Kasumi-1 (cell line): ENCODE data around the gene EHD4.

ENCODE experiments used
- DNase-seq, 2 experiments: peaks; one replicate each; lab custom pipeline; 2025; lab: John Stamatoyannopoulos, UW

The EHD4 gene

DNA sequence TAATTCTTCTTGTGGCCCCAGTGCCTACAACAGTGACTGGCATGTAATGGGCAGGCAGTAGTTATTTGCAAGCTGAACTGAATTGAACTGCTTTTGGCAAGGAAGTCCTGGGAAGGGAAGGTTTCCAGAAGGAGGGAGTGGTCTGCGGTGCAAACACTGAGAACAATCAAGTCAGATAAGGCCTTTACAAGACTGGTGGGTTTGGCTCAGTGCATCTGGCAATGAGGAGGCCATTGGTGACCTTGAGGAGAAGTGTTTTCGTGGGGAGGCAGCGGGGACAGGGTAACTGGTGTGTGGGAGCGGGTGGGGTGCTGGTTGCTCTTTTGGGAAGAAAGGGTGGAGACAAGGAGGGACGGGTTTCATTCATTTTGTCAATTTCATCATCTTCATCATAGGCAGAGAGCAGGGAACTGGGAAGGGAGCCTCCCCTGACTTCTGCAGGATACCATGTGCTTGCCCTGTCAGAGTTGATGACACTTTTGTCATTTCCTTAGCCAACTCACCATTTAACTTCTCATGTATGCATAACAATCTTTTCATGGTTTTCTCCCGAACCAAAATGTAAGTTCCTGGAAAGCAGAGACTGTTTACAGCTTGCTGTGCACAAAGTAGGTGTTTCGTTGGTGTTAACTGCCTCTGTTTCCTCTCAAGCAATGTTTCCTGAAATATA is 8.4 kb upstream of the EHD4 start:
- DNase-seq = no peak

DNA sequence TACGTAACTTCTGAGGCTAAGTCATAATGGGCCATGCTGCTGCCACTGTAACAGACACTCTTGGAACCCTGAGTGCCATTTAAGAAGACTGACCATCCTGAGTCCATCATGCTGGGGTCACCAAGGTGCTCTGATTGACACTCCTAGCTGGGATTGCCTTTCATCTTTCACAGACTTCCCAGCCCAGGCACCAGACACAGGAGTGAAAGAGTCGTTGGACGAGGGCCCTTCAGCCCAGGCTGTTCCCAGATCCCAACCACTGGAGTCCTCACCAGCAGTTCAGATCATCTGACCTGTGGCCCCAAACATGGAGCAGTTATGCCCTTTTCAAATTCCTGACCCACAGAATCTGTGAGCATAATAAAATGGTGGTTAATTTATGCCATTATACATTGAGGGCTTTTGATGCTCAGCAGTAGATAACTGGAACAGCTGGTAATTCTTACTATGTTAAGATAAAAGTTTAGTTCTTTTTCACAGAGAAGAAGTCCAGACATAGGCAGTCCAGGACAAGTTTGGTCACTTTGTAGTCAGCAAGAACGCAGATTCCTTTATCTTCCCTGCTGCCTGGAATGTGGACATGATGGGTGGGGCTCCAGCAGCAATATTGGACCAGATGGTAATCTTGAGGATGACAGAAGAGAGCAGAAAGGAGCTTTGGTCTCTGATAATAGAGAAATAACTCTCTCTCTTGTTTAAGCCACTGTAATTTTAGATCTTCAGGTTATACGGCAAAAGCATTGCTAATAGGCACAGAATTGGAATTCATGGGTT is 7.3 kb upstream of the EHD4 start:
- DNase-seq = no peak

DNA sequence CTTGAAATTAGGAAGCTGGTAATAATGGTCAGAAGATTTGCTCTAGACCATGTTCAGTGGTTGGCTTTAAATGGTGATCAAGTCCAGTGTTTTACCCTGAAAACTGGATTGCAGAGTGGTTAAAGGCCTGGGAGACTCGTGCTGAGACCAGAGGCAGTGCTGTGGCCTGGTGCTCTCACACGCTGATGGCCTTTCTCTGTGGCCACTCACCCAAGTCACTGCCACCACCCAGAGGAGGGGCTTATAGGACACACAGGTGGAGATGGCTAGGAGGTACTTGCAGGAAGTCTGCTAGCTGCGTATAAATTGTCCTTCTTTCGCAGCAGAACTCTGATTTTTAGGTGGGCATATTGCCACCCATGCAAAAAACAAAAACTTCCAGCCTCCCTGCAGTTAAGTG is 6.2 kb upstream of the EHD4 start:
- DNase-seq = no peak

DNA sequence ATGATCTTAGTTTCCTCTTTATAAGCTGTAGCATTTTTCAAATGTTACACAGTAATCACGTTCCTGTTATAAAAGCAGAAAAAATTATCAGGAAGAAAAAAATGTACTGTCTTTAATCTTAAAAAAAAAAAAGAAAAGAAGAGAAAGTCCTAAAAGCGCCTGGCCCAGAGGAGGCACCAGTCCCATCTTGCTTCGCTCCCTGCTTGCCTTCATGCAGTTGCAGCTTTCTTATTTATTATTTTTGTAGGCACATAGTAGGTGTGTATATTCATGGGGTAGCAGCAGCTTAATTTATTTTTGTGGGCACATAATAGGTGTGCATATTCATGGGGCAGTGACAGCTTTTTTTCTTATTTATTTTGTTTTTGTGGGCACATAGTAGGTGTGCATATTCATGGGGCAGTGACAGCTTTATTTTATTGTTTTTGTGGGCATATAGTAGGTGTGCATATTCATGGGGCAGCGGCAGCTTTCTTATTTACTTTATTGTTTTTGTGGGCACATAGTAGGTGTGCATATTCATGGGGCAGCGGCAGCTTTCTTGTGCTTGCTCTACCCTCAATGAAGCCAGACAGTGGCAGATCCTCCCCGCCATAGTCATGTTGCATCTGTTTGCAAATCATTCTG is 5.5 kb upstream of the EHD4 start:
- DNase-seq = no peak

DNA sequence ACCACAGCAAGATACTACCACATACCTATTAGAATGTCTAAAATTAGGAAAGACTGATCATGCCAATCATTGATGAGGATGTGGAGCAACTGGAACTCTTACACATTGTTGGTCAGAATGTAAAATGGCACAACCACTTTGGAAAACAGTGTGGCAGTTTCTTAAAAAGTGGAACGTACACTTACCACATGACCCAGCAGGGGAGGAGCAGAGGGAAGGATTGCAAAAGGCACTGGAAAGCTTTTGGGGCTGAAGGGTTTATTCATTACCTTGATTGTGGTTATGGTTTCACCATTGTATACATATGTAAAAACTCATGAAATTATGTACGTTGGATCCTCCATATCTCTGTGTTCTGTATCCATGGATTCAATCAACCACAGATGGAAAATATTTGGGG is 3.3 kb upstream of the EHD4 start:
- DNase-seq = no peak

DNA sequence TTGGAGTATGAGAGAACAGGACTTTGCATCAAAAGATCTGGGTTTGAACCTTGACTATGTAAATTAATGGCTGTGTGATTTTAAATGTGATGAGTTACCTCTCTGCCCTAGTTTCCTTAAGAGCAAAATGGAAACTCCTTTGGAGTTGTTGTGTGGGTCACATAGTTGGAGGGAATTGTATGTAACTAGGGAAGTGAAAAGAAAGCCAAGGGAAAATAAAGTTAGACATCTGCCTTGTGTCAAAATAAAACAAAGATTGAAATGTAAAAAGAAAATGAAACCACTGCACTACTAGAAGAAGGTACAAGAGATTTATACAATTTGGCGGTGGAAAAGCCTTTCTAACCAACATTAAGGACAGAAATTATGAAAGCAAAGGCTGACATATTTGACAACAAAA is 1.7 kb upstream of the EHD4 start:
- no peak for DNase-seq

DNA sequence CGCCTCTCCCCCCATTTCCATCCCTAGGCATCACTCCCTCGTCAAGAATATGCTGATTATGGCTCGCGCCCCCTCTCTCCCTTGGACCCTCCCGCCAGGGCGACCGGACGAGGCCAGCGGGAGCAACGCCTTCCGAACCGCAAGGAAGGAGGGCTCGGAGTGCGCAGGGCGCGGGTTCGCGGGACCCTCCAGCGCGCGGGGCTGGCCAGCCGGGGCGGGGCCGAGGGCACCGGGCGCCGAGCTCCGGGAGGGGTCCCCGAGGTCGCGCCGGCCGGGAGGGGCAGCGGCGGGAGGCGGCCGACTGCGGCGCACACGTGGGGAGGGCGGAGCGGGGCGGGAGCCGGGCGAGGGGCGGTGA is 483 bp downstream of the EHD4 start:
- no peak for DNase-seq

DNA sequence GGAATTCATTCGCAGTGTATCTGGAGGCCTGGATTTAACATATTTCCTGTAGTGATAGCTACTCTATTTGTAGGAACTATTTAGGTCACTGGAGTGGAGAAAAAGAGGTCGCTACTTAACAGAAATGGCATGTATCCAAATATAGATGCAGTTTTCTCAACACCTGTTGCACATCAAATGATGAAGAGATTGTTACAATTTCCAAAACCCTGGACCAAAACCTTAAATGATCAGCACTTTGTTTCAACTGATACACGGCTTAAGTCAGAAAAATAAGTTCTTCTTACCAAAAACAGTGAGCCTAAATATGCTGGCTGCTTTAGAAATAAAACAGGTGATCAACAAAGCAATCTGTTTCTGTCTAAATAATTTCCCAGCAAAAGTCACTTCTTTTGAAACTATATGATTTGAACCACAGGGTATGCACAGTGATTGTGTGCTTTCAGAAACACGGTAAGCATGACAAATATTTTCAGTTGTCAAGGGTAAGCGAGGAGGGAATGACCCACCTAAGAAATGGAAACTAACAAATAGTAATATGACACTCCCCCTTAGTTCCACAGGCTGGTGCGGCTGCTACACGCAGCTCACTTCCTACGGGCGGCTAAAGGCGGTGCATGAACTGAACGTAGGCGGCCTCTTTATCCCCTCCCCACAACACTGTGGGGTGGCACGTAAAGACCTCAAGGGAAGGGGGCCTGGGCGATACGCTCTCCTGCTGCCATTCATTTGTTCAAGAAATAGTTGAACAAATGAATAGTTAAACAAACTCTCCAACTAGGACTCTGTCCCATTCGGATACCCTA is 1.1 kb downstream of the EHD4 start:
- peak; percentile 20 to 33 for DNase-seq

DNA sequence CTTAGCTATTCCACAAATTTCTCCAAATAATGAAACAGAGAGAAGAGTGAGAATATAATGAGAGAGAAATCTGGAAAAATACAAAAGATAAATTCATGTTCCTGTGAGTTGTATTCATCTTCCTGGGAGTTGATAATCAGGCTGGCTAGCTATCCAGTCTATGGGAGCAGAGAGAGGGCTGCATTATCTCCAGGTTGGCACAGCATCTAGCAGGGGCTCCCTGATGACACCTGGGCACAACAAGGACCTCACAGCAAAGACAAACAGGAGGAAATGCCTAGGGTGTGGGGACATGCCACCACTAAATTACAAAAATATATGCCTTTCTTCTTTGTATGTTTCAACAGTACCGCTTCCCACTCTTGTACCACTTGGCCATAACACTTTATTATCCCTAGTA is 1.9 kb downstream of the EHD4 start:
- DNase-seq = no peak

DNA sequence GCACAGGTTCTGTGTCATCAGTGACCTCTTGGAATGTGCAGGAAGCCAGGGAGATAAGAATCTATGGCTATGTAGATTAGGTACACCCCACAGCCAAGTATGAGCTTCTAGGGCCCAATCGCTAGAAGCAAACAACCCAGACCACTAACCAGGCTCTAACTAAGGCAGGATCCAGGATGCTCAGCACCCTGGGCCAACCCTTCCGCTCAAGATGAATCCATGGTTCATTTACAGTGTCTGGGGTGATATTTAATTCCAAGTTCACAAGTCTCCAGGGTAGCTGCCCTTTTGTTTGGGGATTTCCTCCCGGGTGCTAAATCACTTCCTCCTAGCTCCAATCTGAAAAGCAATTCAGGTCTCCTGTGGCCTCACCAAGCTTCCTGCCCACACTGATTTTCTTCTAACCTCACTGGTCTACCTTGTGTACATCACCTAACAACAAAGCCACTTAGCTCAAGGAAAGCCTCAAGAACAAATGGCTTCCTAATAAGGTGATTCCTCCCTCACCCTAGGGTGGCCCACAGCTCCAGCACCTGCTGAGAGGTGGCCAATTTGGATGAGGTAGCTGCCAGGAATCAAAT is 2.4 kb downstream of the EHD4 start:
- DNase-seq = no peak

DNA sequence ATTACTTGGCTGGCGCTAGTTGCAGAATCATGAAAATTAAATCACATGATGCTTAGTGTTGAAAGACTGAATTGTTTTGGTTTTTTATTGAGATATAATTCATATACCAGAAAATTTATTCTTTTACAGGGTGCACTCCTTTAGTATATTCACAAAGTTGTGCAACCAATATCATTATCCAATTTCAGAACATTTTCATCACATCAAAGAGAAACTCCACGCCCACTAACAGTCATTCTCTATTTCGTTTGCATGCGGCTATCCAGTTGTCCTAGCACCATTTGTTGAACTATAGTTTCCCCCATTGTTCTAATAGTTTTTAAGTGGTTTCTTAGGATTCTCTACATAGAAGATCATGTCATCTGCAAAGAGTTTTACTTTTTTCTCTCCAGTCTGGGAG is 3.7 kb downstream of the EHD4 start:
- no peak for DNase-seq

DNA sequence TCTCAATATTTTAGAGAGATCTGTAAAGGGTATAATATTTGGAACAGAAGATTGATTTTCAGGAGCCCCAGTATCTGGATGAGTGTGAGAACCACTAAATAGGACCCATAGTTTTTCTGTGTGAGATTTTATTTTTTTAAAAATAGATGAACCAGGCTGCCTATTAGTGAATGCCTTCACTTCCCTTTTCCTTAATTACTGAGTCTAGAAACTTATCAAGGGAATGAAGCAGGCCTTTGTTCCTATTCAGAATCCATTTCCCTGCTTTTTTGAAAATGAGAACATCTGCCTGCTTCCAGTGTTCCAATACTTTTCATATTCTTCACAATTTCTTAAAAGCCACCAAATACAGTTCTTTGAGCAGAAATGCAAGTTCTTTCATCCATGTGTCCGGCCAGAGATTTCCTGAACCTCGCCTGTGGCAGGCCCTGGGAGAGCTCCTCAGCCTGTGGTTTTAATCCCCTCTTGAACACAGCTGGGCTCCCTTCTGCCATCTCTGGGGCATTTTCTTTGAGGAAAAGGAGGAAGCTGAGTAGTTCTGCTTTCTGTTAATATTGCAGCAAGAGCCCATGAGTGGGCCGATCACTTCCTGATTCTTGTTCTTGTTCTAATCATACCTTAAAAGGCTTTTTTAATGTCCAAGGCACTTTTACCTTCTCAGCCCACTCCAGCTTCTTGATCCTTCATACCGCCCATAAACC is 4.7 kb downstream of the EHD4 start:
- peak; percentile 90 for DNase-seq

DNA sequence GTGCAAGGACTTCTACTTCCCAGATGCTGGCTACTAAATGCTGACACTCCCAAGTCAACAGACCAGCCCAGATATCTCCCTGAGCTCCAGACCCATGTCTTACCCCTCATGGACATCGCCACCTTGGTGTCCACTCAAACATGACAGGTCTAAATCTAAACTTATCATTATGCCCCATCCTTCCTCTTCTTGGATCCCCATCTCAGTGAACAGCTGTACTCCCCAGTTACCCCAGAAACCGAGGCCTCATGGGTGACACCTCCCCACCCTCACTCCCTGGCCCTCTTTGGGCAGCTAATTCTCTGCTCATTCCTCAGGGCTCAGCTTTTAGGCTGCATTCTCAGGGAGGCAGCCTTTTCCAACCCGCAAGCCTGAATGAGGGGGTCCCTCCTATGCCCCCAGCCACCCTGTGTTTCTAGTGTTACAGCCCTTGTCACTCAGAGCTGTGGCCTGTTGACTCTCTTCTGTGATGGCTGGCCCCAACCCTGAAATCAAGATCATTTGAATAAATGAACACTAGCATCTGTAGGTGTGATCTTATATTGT is 5.4 kb downstream of the EHD4 start:
- no peak for DNase-seq

DNA sequence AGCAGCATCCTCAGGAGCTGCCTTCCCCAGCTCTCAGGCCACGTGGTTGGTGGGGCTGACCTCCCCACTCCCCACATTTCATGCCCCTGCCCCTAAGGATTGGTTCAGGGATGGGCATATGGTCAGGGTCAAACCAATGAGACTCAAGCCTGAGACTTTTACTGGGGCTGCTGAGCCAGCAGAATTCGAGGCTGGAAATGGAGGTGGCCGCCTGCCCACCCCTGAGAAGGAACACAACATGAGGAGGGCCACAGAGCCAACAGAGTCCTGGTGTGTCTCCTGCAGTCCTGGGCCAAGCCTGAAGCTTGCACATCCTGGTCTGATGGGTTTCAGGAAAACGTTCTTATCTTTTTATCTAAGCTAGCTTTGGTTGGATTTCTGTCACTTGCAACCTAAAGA is 5.9 kb downstream of the EHD4 start:
- no peak for DNase-seq

DNA sequence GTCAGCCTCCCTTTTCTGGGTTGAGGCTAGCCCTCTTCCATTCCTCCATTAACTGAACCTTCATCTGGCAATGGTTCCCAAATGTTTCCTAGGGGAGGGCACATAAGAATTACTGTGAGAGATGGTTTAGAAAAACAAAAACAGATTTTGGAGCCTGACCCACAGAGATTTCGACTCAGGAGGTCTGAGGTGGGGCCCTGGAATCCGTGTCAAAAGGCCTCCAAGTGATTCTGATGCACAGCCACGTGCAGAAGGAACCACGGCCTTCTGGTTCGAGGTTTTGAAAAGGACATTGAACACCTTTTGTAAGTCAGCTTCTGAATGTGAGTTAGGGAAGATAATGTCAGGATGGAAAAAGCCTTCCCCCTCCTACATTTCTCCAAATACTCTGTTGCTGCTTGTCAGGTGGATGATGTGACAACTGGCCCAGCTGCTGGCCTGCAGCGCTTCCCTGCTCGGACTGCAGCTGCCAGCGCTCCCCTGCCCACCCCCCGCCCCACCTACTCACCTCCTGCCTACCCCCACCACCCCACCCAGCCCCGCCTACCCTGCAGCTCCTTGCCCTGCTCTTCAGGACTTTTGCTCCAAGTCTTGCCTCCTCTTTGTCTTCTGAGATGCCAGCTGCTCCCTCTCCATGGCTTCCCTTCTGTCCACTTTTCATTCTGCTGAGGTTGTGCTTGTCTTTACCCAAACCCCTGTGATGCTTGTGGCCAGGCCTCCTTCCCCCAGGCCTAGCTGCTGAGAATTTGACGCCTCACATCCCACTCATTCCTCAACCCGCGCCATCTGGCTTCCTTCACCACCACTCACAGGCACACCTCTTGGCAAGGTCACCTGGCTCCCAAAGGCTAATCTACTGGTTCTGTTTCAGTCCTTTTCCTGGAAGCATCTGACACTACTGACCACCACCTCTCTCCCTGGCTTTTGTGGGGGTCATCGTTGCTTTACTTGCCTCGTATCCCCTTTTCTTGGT is 6.6 kb downstream of the EHD4 start:
- no peak for DNase-seq

DNA sequence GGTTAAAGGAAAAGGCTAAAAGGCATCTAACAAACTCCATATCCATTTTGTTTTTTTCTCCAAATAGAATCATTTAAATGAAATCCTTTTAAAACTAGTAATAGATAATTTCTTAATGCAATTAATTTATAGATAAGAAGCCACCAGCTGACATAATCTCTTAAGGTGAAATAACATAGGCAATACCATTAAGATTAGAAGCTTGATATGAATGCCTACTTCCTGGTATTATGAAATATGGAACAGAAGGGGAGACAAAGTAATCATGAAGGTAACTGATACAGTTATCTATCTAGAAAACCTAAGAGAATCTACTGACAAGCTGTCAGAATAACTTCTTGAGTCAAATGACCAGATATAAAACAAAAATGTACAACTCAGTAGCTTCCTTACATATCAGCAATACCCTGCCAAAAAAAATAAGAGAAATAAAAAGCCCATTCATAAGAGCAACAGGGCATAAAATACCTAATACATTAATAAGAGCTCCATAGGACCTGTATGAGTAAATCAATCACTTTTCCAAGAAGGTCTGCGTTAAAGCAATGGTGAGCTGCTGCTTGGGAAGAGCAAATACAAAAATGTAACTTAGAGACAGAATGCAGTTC is 10.7 kb downstream of the EHD4 start:
- no peak for DNase-seq

DNA sequence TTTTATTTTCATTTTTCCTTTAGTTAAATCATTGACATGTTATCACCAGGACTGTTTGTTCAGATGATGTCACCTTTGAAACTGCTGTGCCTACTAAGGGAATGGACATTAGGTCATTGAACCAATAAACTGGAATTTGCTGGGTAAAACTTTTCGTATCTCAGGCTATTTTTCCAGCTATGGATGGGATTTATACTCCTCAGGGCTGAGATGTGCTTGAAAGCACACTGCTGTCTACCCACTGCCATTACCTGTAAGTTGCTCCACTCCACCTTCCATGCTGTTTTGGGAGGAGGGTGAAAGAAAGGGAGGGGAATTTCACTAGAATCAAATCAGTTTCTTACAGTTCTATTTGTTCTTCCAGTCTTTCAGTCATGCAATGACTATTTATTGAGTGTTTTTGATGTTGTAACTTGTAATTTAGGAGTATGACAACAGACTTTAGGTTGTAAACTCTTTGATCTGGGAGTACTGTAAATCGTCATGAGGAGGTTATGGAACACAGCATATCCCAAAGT is 11.3 kb downstream of the EHD4 start:
- no peak for DNase-seq

DNA sequence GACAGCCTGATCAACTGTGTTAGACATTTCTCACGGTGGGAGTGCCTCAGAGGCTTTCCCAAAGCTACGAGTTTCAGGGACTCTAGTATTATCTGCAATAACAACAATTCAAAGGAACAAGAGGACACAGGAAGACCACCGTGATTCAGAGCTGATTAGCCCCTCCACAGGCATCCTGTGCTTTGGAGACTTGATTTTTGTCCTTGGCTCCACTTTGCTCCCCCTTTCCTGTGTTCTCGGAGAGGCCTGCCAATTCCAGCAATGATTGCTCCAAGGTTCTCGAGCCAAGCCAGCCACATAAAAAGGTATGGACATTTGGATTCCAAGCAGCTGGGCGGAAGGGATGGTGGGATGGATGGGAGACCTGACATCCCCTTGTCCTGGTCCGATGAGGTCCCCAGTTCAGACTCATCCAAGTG is 14.3 kb downstream of the EHD4 start:
- no peak for DNase-seq
